Keratinocyte (primary cell): ENCODE data around the gene PDE9A.

Experiments used
- EZH2 ChIP-seq: IDR thresholded peaks from one replicate; pipeline ENCODE4 v1.6.1; 2012; ENCODE audit warnings: inconsistent platforms, mild to moderate bottlenecking, low read length, moderate library complexity
- TF ChIP-seq, protein P1 (sequence below), 3 experiments: IDR thresholded peaks in 1 of 3; conservative IDR thresholded peaks in 1 of 3; optimal IDR thresholded peaks in 1 of 3; 2 replicates in 2 of 3; 3 replicates in 1 of 3; pipeline versions ENCODE3 to v1.5.1; 2011; ENCODE audit warnings: low read length in 3 of 3, mild to moderate bottlenecking in 3 of 3, moderate library complexity in 2 of 3, control low read depth in 1 of 3, inconsistent platforms in 1 of 3; ENCODE audit not compliant: insufficient read depth in 2 of 3; ENCODE audit errors: extremely low read depth in 1 of 3

DNA sequence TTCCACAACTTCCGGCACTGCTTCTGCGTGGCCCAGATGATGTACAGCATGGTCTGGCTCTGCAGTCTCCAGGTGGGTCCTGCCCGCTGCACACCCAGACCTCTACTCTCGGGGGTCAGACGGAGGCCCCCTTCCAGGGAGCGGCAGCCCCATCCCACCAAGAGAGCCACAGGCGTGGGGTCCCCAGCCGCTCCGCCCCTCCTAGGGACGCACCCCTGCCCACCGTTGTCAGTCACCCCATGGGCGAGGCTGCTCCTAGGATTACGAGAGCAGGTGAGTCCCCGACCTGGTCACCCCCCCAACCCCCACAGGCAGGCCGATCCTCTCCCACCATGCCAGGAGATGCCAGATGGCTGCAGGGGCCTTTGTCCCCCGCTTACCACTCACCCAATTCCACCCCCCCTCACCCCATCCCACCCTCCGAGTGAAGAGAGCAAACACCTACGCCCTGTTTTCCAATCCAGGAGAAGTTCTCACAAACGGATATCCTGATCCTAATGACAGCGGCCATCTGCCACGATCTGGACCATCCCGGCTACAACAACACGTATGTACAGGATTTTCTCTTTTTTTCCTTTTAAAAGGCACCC lies 107.0 kb downstream of the PDE9A start:
- TF ChIP-seq, protein P1, sequence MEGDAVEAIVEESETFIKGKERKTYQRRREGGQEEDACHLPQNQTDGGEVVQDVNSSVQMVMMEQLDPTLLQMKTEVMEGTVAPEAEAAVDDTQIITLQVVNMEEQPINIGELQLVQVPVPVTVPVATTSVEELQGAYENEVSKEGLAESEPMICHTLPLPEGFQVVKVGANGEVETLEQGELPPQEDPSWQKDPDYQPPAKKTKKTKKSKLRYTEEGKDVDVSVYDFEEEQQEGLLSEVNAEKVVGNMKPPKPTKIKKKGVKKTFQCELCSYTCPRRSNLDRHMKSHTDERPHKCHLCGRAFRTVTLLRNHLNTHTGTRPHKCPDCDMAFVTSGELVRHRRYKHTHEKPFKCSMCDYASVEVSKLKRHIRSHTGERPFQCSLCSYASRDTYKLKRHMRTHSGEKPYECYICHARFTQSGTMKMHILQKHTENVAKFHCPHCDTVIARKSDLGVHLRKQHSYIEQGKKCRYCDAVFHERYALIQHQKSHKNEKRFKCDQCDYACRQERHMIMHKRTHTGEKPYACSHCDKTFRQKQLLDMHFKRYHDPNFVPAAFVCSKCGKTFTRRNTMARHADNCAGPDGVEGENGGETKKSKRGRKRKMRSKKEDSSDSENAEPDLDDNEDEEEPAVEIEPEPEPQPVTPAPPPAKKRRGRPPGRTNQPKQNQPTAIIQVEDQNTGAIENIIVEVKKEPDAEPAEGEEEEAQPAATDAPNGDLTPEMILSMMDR (optimal IDR thresholded peaks at IDR 0.05 in 1 of 3, IDR thresholded peaks at IDR 0.05 in 1 of 3, conservative IDR thresholded peaks at IDR 0.05 in 1 of 3; ENCODE audit: extremely low read depth in 1 of 3, insufficient read depth in 2 of 3, low read length in 3 of 3), result no peak
- no peak for TF ChIP-seq EZH2
